ENCODE data around the gene HIF1AN. TPM values are rescaled to one million over a fixed set of nuclear protein-coding genes. Genes with fewer than 3 reads are reported as not detected.
A peak's percentile ranks its signal among the peaks of the same experiment; 100 is the strongest.

The HIF1AN gene
- total RNA-seq (10 to 100 TPM; 11.8 to 61.8 (median 47.1) TPM), polyA plus RNA-seq (10 to 100 TPM in 1 of 2 donors, 1 to 10 TPM in 1; 8.2 to 22.9 TPM)
- long read RNA-seq, donor 1, full-length matches to known transcripts, result 115 of 153 reads
- long read RNA-seq, donor 1, partial matches to known transcripts, result 21 of 153 reads
- long read RNA-seq, donor 1, other reads (novel, unspliced or antisense), result 17 of 153 reads
- long read RNA-seq, donor 2, full-length matches to known transcripts, result 522 of 609 reads
- long read RNA-seq, donor 2, partial matches to known transcripts, result 43 of 609 reads
- long read RNA-seq, donor 2, other reads (novel, unspliced or antisense), result 44 of 609 reads
- long read RNA-seq, donor 3, full-length matches to known transcripts, result 130 of 184 reads
- long read RNA-seq, donor 3, partial matches to known transcripts, result 27 of 184 reads
- long read RNA-seq, donor 3, other reads (novel, unspliced or antisense), result 27 of 184 reads

DNA sequence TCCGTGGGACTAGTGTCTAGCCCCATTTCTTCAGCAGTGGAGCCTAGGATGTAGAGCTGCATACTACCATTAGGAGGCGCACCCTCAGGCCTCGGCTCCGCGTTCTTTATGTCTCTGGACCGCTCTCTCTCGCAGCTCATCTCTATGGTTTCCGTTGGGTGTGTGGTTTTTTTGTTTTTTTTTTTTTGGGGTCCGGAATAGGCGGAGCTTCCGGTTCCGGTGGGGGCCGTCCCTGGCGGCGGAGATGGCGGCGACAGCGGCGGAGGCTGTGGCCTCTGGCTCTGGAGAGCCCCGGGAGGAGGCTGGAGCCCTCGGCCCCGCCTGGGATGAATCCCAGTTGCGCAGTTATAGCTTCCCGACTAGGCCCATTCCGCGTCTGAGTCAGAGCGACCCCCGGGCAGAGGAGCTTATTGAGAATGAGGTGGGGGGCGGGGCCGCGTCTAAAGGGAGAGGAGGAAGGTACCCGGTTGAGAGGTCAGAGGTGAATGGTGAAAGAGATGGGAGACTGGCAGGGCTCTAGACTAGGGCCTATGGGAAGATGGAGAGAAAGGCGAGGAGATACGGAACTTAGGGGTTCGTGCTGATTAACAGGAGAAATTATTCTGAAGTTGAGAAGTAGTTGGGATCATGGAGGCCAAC is at the start of gene HIF1AN:
TSS of gene HIF1AN (plus strand) at position 229 of the 639 bp plus-strand sequence. CDS start at position 245, 16 bp downstream.
- peak within 1 kb of the TSS in 11 of 12 donors; percentile 63 to 85 (median 72) for H3K27ac ChIP-seq
- peak within 1 kb of the TSS; percentile 45 to 92 (median 74) for H3K4me3 ChIP-seq
- H3K27me3 ChIP-seq, result no peaks in the 10 kb centered on the region
- WGBS, 4 donors, result 1 to 2% (median 2%) methylated on average over 35 of the region's 35 CpGs
- peak; percentile 89 to 95 (median 92) for DNase-seq
- intact Hi-C loops (cut with DNase I), result no loop called here
- H3K9me3 ChIP-seq, result no peaks in the 10 kb centered on the region
- ATAC-seq, result peak; percentile 94 to 99 (median 98)
- peaks cover 0 to 38% (median 31%) of the 10 kb centered on the region in 9 donors for H3K36me3 ChIP-seq
- H3K4me1 ChIP-seq, result peaks cover 3 to 31% (median 25%) of the 10 kb centered on the region in 12 donors
- TF ChIP-seq, protein P1, sequence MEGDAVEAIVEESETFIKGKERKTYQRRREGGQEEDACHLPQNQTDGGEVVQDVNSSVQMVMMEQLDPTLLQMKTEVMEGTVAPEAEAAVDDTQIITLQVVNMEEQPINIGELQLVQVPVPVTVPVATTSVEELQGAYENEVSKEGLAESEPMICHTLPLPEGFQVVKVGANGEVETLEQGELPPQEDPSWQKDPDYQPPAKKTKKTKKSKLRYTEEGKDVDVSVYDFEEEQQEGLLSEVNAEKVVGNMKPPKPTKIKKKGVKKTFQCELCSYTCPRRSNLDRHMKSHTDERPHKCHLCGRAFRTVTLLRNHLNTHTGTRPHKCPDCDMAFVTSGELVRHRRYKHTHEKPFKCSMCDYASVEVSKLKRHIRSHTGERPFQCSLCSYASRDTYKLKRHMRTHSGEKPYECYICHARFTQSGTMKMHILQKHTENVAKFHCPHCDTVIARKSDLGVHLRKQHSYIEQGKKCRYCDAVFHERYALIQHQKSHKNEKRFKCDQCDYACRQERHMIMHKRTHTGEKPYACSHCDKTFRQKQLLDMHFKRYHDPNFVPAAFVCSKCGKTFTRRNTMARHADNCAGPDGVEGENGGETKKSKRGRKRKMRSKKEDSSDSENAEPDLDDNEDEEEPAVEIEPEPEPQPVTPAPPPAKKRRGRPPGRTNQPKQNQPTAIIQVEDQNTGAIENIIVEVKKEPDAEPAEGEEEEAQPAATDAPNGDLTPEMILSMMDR (IDR thresholded peaks at IDR 0.05), result peak; percentile 80 to 99 (median 94)
- peak in 1 of 2 donors; percentile 73 for TF ChIP-seq POLR2A (IDR thresholded peaks at IDR 0.05)

DNA sequence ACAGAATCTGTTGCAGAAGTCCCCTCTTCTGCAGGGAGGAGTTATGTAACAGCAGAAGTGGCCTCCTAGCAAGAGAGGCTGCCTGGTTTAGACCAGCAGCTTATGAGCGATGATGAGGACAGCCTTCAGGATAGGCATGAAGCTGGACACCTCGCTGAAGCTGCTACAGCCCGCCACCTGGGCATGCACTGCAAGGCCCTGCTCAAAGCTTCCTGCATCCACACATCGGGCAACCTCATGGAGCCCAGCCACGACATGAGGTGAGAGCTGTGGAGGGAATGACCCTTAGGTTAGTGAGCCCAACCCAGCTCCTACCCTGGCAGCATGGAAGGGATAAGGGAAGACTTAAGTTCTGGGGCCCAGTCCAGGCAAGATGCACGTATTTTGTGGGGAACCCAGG is 48.2 kb upstream of the HIF1AN start:
- TF ChIP-seq POLR2A (IDR thresholded peaks at IDR 0.05), result no peak
- TF ChIP-seq, protein P1 (IDR thresholded peaks at IDR 0.05), result no peak
- intact Hi-C loops (cut with DNase I), result no loop called here
- 87 to 95% (median 92%) methylated on average over 6 of the region's 6 CpGs for WGBS, 4 donors
- Histone ChIP-seq H3K4me1 (peaks cover 0 to 7% (median 5%) of the 10 kb centered on the region in 12 donors), H3K9me3 (no peaks in the 10 kb centered on the region), H3K27ac (no peak overlapping the region), H3K4me3 (no peak overlapping the region), H3K27me3 (peaks cover 0 to 9% (median 0%) of the 10 kb centered on the region in 9 donors), H3K36me3 (peaks cover 0 to 60% (median 51%) of the 10 kb centered on the region in 9 donors)
- no peak for ATAC-seq
- DNase-seq, result no peak

DNA sequence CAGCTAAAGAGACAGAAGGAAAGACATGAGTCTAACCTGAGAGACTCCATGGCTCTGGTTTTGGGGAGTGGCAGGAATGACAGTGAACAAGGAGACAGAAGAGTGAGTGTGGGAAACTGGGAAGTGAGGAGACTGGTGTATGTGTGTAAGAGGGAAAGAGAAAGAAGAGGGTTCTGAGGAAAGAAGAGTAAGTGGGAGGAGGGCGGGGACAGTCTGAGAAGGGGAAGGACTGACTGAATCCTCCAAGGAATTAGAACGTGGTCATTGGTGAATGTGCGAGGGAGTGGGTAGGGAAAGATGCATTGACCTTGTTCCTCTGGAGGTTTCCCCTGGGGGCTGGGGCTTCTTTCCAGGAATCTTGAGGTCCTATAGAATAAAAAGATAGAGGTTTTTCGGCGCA is 46.3 kb upstream of the HIF1AN start:
- H3K27me3 ChIP-seq, result no peaks in the 10 kb centered on the region
- intact Hi-C loops (cut with DNase I), result no loop called here
- H3K36me3 ChIP-seq, result peaks cover 0 to 77% (median 63%) of the 10 kb centered on the region in 9 donors
- TF ChIP-seq, protein P1 (IDR thresholded peaks at IDR 0.05), result no peak
- no peak for TF ChIP-seq POLR2A (IDR thresholded peaks at IDR 0.05)
- H3K27ac ChIP-seq, result no peak overlapping the region
- H3K4me1 ChIP-seq, result no peaks in the 10 kb centered on the region
- WGBS, 4 donors, result 83 to 89% (median 86%) methylated on average over 5 of the region's 5 CpGs
- H3K4me3 ChIP-seq, result no peak overlapping the region
- ATAC-seq (no peak), DNase-seq (no peak)
- no peaks in the 10 kb centered on the region for H3K9me3 ChIP-seq

DNA sequence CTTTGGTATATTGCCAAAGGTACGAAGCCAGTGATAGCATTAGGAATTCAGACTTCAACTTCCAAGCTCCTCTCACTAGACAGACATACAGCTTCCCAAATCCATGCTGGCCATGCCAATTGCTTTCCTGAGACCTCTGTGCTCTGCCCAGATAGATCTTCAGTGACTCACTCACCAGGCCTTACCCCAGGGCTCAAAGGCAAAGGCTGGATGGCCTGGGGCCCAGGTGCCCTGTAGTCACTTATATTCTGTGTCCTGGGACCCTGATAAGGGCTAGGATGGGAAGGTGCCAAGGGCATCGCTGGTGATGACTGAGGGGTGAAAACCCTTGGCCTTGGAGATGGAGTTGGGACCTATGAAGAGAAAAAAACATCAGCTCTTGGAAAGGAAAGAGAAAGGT is 45.2 kb upstream of the HIF1AN start:
- peak in 2 of 5 donors; percentile 29 to 38 for DNase-seq
- Histone ChIP-seq H3K36me3 (peaks cover 0 to 82% (median 66%) of the 10 kb centered on the region in 9 donors), H3K27ac (no peak overlapping the region), H3K9me3 (no peaks in the 10 kb centered on the region), H3K4me1 (no peaks in the 10 kb centered on the region), H3K27me3 (no peaks in the 10 kb centered on the region), H3K4me3 (no peak overlapping the region)
- 53 to 61% (median 57%) methylated on average over 2 of the region's 2 CpGs for WGBS, 4 donors
- TF ChIP-seq, protein P1 (IDR thresholded peaks at IDR 0.05), result no peak
- TF ChIP-seq POLR2A (IDR thresholded peaks at IDR 0.05), result no peak
- intact Hi-C loops (cut with DNase I), result no loop called here
- ATAC-seq, result peak in 3 of 4 donors; percentile 58 to 96 (median 76)
